ENCODE measurements around the gene RHOA. TPM values are rescaled to one million over a fixed set of nuclear protein-coding genes. Genes with fewer than 3 reads are reported as not detected.

Gene RHOA
- total and polyA plus RNA-seq, 8 donors = 107 to 461 (median 357) TPM

DNA sequence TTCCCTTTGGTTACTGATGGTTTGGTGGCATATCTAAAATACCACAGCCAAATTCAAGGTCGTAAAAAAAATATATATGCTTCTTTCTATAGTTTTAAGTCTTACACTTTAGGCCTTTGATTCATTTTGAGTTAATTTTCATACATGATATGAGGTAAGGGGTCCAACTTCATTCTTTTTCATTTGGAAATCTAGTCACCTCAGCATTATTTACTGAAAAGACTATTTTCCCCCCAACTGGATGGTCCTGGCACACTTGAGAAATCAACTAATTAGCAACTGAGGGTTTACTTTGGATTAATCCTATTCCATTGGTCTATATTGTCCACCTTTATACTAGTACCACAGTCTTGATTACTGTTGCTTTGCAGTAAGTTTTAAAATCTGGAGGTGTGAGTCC lies 26.2 kb downstream of the RHOA start:
- no peak for TF ChIP-seq EP300 (IDR thresholded peaks at IDR 0.05)
- TF ChIP-seq, protein P1, sequence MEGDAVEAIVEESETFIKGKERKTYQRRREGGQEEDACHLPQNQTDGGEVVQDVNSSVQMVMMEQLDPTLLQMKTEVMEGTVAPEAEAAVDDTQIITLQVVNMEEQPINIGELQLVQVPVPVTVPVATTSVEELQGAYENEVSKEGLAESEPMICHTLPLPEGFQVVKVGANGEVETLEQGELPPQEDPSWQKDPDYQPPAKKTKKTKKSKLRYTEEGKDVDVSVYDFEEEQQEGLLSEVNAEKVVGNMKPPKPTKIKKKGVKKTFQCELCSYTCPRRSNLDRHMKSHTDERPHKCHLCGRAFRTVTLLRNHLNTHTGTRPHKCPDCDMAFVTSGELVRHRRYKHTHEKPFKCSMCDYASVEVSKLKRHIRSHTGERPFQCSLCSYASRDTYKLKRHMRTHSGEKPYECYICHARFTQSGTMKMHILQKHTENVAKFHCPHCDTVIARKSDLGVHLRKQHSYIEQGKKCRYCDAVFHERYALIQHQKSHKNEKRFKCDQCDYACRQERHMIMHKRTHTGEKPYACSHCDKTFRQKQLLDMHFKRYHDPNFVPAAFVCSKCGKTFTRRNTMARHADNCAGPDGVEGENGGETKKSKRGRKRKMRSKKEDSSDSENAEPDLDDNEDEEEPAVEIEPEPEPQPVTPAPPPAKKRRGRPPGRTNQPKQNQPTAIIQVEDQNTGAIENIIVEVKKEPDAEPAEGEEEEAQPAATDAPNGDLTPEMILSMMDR (IDR thresholded peaks at IDR 0.05) = no peak
- no peak for TF ChIP-seq POLR2AphosphoS5 (IDR thresholded peaks at IDR 0.05)
- Histone ChIP-seq H3K4me1 (peaks cover 4 to 99% (median 63%) of the 10 kb centered on the region in 4 donors), H3K9me3 (no peaks in the 10 kb centered on the region)

DNA sequence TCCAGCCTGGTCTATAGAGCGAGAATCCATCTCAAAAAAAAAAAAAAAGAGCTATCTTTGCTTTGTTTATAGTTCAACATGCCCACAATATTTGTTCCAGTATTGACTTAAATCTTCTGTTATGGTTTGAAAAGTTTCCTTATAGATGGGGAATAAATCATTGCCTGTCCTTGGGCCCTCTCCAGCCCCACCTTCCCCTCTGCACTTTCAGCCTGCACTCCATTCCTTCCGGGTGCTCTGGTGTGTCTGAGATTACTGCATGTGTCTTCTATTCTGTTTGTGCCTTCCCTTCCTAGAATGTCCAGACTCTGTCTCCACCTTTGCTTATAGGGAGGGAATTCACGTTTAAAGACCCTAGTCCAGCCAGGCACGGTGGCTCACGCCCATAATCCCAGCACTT lies 28.4 kb downstream of the RHOA start:
- no peak for TF ChIP-seq POLR2A (IDR thresholded peaks at IDR 0.05)
- TF ChIP-seq POLR2AphosphoS5 (IDR thresholded peaks at IDR 0.05) = no peak
- Histone ChIP-seq H3K4me1 (peaks cover 0 to 98% (median 60%) of the 10 kb centered on the region in 4 donors), H3K36me3 (peaks cover 0 to 6% (median 0%) of the 10 kb centered on the region in 4 donors), H3K9me3 (no peaks in the 10 kb centered on the region), H3K4me3 (no peak overlapping the region), H3K27me3 (no peaks in the 10 kb centered on the region), H3K27ac (no peak overlapping the region)
- 55 to 66% (median 61%) methylated on average over 5 of the region's 5 CpGs for WGBS, 5 donors
- intact Hi-C loops (cut with DNase I; ENCODE audit: low total_unique reads) = no loop called here
- no peak for DNase-seq

More for the DNA sequence above, 26.2 kb downstream of the RHOA start:
- Histone ChIP-seq H3K4me3 (no peak overlapping the region), H3K27ac (peak overlapping the region in 2 of 5 donors; percentile 9 to 56), H3K27me3 (no peaks in the 10 kb centered on the region), H3K36me3 (peaks cover 0 to 14% (median 0%) of the 10 kb centered on the region in 4 donors)
- WGBS, 5 donors = 78 to 96% (median 92%) methylated on average over 1 of the region's 1 CpG
- DNase-seq = no peak
- intact Hi-C loops (cut with DNase I; ENCODE audit: low total_unique reads) = no loop called here

GRCh38 chr3:49378249-49378895 lies 33.4 kb downstream of the RHOA start:
- no peaks in the 10 kb centered on the region for H3K27me3 ChIP-seq
- H3K4me1 ChIP-seq = peaks cover 0 to 77% (median 36%) of the 10 kb centered on the region in 4 donors
- intact Hi-C loops (cut with DNase I; ENCODE audit: low total_unique reads) = no loop called here
- no peak for DNase-seq
- H3K36me3 ChIP-seq = peaks cover 21 to 27% (median 24%) of the 10 kb centered on the region in 4 donors
- H3K4me3 ChIP-seq = no peak overlapping the region
- no peak for TF ChIP-seq POLR2AphosphoS5 (IDR thresholded peaks at IDR 0.05)
- TF ChIP-seq, protein P1 (IDR thresholded peaks at IDR 0.05) = no peak
- TF ChIP-seq EP300 (IDR thresholded peaks at IDR 0.05) = no peak
- no peak for TF ChIP-seq POLR2A (IDR thresholded peaks at IDR 0.05)
- no peak overlapping the region for H3K27ac ChIP-seq
- no peaks in the 10 kb centered on the region for H3K9me3 ChIP-seq
- 76 to 90% (median 80%) methylated on average over 11 of the region's 11 CpGs for WGBS, 5 donors

- Histone ChIP-seq H3K36me3 (peaks cover 28 to 36% (median 33%) of the 10 kb centered on the region in 4 donors), H3K27ac (no peak overlapping the region), H3K4me3 (no peak overlapping the region), H3K9me3 (no peaks in the 10 kb centered on the region), H3K4me1 (peaks cover 0 to 76% (median 34%) of the 10 kb centered on the region in 4 donors), H3K27me3 (no peaks in the 10 kb centered on the region)
- no peak for TF ChIP-seq POLR2A (IDR thresholded peaks at IDR 0.05)
- TF ChIP-seq, protein P1 (IDR thresholded peaks at IDR 0.05) = no peak
- no peak for TF ChIP-seq EP300 (IDR thresholded peaks at IDR 0.05)
- TF ChIP-seq POLR2AphosphoS5 (IDR thresholded peaks at IDR 0.05) = no peak
- no peak for DNase-seq
- 79 to 100% (median 85%) methylated on average over 1 of the region's 1 CpG for WGBS, 5 donors
- intact Hi-C loops (cut with DNase I; ENCODE audit: low total_unique reads) = no loop called here
Observed at GRCh38 chr3:49377483-49377882, 34.3 kb downstream of the RHOA start.

DNA sequence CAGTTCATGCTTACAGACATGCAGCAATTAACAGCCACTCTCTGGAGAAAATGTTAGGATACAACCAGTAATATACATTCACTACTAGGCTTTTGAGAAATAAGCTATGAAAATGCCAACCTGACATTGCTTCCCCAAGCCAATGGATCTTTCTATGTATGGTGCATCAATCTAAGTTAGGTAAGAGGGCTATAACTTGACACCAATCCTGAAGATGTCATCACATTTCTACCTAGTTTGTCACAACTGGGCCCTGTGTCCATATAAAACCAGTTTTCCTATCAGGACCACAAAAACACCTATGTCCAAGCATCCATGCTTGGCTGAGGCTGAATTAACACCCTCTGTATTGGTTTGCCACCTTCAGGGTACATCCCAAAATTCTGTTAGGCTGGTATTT lies 39.8 kb downstream of the RHOA start:
- H3K27ac ChIP-seq = no peak overlapping the region
- H3K4me3 ChIP-seq = no peak overlapping the region
- intact Hi-C loops (cut with DNase I; ENCODE audit: low total_unique reads) = no loop called here
- DNase-seq = no peak
- H3K27me3 ChIP-seq = no peaks in the 10 kb centered on the region
- no peaks in the 10 kb centered on the region for H3K9me3 ChIP-seq
- H3K4me1 ChIP-seq = peaks cover 0 to 31% (median 11%) of the 10 kb centered on the region in 4 donors
- H3K36me3 ChIP-seq = peaks cover 58 to 88% (median 87%) of the 10 kb centered on the region in 4 donors
- TF ChIP-seq, protein P1 (IDR thresholded peaks at IDR 0.05) = no peak
- TF ChIP-seq POLR2A (IDR thresholded peaks at IDR 0.05) = no peak
- no peak for TF ChIP-seq EP300 (IDR thresholded peaks at IDR 0.05)
- TF ChIP-seq POLR2AphosphoS5 (IDR thresholded peaks at IDR 0.05) = no peak
